Left colon (tissue), 2 donors: ENCODE results near the gene CES5A. TPM values are rescaled to one million over a fixed set of nuclear protein-coding genes. Genes with fewer than 3 reads are reported as not detected.
"Not testable (repeated sequence)": the region's sequence is repeated elsewhere in the genome, so short reads cannot be mapped to it uniquely, and the experiment has no call there.

Experiments
- ATAC-seq: fragments of 200-7000 bp; cut with Tn5 transposase; one replicate; pipeline ENCODE4 v1.9.1; 2020; ENCODE audit warnings: mild to moderate bottlenecking, moderate library complexity
- DNase-seq, 2 donors: peaks; one replicate each; pipeline ENCODE4 v3.0.0-alpha.2; 2020
- intact Hi-C, 2 donors: fragments of 100-400 bp; cut with DNase I in 1 of 2; cut with micrococcal nuclease in 1 of 2; formaldehyde crosslinking; loops; one replicate each; pipeline versions ENCODE4 v1.11.2 to v1.14.0; 2022; cut with DNase I, micrococcal nuclease
- total RNA-seq, 2 donors: library from RNA; stranded (reverse); fragmentation: NEBNext Ultra II Directional; extraction: Animal tissue kit (Norgen Biotek cat#: 25700); gene quantifications; one replicate each; pipeline ENCODE4 v1.2.1, GENCODE V29; 2021
- donor health status: DM: no; HTN: no; CAD: no.
- donor health status: DM: yes; HTN: yes; CAD: no.

The CES5A gene
- total RNA-seq, 2 donors from 2014 or later, result not detected

- no peak for DNase-seq
- intact Hi-C loops, result no loop called here
- no peak for ATAC-seq
These were observed 65.3 kb downstream of the CES5A start for GRCh38 chr16:55809851-55810250.

- ATAC-seq (no peak), DNase-seq (no peak)
- intact Hi-C loops, result no loop called here
These were observed 65.8 kb downstream of the CES5A start for GRCh38 chr16:55809386-55809785.

DNA sequence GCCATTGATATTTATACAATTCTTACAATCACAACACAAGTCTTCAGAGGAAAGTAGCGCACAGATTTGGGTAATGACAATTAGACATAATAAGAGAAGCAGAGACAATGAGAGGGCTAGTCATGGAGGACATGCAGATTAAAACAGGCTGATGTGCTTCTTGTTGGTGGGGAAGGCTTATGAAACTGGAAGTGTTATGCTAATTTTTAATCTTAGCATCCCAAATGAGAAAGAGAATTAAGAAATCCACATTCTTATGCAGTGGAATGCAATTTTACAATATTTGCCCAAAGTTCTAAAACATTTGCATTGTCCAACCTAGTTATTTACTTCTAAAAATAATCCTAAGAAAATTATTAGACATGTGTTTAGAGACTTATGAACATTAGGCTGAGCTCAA, 66.9 kb downstream of the CES5A start:
- intact Hi-C loops, ATAC-seq, DNase-seq: not testable (repeated sequence)

GRCh38 chr16:55805104-55805503, 70.1 kb downstream of the CES5A start:
- DNase-seq, intact Hi-C loops: not testable (repeated sequence)

GRCh38 chr16:55803681-55804080, 71.5 kb downstream of the CES5A start:
- intact Hi-C loops, ATAC-seq, DNase-seq: not testable (repeated sequence)

More at GRCh38 chr16:55805104-55805503, 70.1 kb downstream of the CES5A start:
- ATAC-seq, result not testable (repeated sequence)

Other genes with a start within 250 kb of the CES5A start
- gene SLC6A2, start 219.4 kb downstream of the CES5A start, total RNA-seq, result under 1 TPM in 1 of 2 donors, not detected in 1; 0.31 TPM
- 10 to 100 TPM in 1 of 2 donors, 1 to 10 TPM in 1; 2.8 to 33.4 TPM for gene CES1, start 42.3 kb downstream of the CES5A start, total RNA-seq